Suprapubic skin (tissue), 3 donors: ENCODE measurements around the gene STON2.
"Not testable (repeated sequence)": the region's sequence is repeated elsewhere in the genome, so short reads cannot be mapped to it uniquely, and the experiment has no call there.

ENCODE experiments used
- EP300 ChIP-seq: sonication (generic); formaldehyde crosslinking; IDR thresholded peaks from one replicate; pipeline ENCODE4 v1.6.1; 2017; ENCODE audit warnings: antibody characterized with exemption
- POLR2A ChIP-seq, 2 donors: fragments of 450-650 bp; IDR thresholded peaks; one replicate each; pipeline ENCODE4 v1.6.1; 2017; ENCODE audit warnings: antibody characterized with exemption in 2 of 2, mild to moderate bottlenecking in 2 of 2, moderate library complexity in 2 of 2
- TF ChIP-seq, protein P1 (sequence below), 2 donors: fragments of 200-600 bp in 1 of 2; fragments of 450-650 bp in 1 of 2; sonication (generic) in 1 of 2; IDR thresholded peaks; one replicate each; pipeline ENCODE4 v1.5.1; 2016 to 2019; ENCODE audit warnings: antibody characterized with exemption in 2 of 2, mild to moderate bottlenecking in 1 of 2, moderate library complexity in 1 of 2

DNA sequence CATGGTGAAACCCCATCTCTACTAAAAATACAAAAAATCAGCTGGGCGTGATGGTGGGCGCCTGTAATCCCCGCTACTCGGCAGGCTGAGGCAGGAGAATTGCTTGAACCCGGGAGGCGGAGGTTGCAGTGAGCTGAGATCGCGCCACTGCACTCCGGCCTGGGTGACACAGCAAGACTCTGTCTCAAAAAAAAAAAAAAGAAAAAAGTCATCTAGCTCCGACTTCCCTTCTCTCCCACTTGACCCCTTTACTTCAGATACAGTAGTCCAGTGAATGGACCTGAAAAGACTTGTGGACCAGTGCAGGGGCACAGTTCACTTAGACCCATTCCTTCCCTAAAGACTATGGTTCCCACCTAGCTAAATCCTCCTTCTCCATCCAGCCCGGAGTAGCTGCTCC is 29.6 kb upstream of the STON2 start:
- not testable (repeated sequence) for TF ChIP-seq POLR2A (IDR thresholded peaks at IDR 0.05); EP300
- TF ChIP-seq, protein P1, sequence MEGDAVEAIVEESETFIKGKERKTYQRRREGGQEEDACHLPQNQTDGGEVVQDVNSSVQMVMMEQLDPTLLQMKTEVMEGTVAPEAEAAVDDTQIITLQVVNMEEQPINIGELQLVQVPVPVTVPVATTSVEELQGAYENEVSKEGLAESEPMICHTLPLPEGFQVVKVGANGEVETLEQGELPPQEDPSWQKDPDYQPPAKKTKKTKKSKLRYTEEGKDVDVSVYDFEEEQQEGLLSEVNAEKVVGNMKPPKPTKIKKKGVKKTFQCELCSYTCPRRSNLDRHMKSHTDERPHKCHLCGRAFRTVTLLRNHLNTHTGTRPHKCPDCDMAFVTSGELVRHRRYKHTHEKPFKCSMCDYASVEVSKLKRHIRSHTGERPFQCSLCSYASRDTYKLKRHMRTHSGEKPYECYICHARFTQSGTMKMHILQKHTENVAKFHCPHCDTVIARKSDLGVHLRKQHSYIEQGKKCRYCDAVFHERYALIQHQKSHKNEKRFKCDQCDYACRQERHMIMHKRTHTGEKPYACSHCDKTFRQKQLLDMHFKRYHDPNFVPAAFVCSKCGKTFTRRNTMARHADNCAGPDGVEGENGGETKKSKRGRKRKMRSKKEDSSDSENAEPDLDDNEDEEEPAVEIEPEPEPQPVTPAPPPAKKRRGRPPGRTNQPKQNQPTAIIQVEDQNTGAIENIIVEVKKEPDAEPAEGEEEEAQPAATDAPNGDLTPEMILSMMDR (IDR thresholded peaks at IDR 0.05) = not testable (repeated sequence)
